Astrocyte (in vitro differentiated cells and primary cell): Measurements from ENCODE around the gene C1QL4. TPM values are rescaled to one million over a fixed set of nuclear protein-coding genes. Genes with fewer than 3 reads are reported as not detected.

Source experiments
- DNase-seq: peaks from one replicate; pipeline ENCODE4 v3.0.0-alpha.2; 2010; ENCODE audit warnings: low read depth
- FAIRE-seq: peaks from 2 replicates; lab custom pipeline; 2011; peaks lifted over from hg19 to GRCh38; lab: Jason Lieb, UNC
- H2AFZ ChIP-seq: 2 replicates; pipeline ENCODE4 v1.6.0; 2012; ENCODE audit warnings: low read depth, low read length, inconsistent platforms
- H3K27ac ChIP-seq: 2 replicates; pipeline ENCODE4 v1.5.1; 2011; ENCODE audit warnings: low read depth, low read length, inconsistent platforms
- H3K27me3 ChIP-seq: 2 replicates; pipeline ENCODE4 v1.6.0; 2011; ENCODE audit warnings: low read length, inconsistent platforms; ENCODE audit not compliant: insufficient read depth
- H3K36me3 ChIP-seq: 2 replicates; pipeline ENCODE4 v1.5.1; 2011; ENCODE audit warnings: low read length, inconsistent platforms; ENCODE audit not compliant: insufficient read depth
- H3K4me1 ChIP-seq: 2 replicates; pipeline ENCODE4 v1.5.1; 2011; ENCODE audit warnings: low read length, inconsistent platforms; ENCODE audit not compliant: insufficient read depth
- H3K4me2 ChIP-seq: 2 replicates; pipeline ENCODE4 v1.6.0; 2012; ENCODE audit warnings: low read length, inconsistent platforms
- H3K4me3 ChIP-seq: 2 replicates; pipeline ENCODE4 v1.5.1; 2011; ENCODE audit warnings: low read depth, mild to moderate bottlenecking, low read length, inconsistent platforms; ENCODE audit not compliant: insufficient read depth
- H3K79me2 ChIP-seq: 2 replicates; pipeline ENCODE4 v1.6.0; 2012; ENCODE audit warnings: mild to moderate bottlenecking, low read length, inconsistent platforms; ENCODE audit not compliant: insufficient read depth
- H3K9ac ChIP-seq: 2 replicates; pipeline ENCODE4 v1.6.0; 2012; ENCODE audit warnings: mild to moderate bottlenecking, low read length, inconsistent platforms
- H3K9me3 ChIP-seq: 2 replicates; pipeline ENCODE4 v1.5.1; 2012; ENCODE audit warnings: low read depth, mild to moderate bottlenecking, low read length, inconsistent platforms; ENCODE audit not compliant: insufficient read depth
- H4K20me1 ChIP-seq: 2 replicates; pipeline ENCODE4 v1.6.0; 2012; ENCODE audit warnings: low read length, inconsistent platforms; ENCODE audit not compliant: insufficient read depth
- H3K27ac Mint-ChIP-seq: one replicate; pipeline ENCODE4 v1.8.0; 2021; ENCODE audit warnings: mild to moderate bottlenecking, mixed read lengths; ENCODE audit not compliant: unreplicated experiment
- H3K27me3 Mint-ChIP-seq: one replicate; pipeline ENCODE4 v1.8.0; 2021; ENCODE audit warnings: low read depth, mixed read lengths; ENCODE audit not compliant: unreplicated experiment
- H3K36me3 Mint-ChIP-seq: one replicate; pipeline ENCODE4 v1.8.0; 2021; ENCODE audit warnings: low read depth, mixed read lengths; ENCODE audit not compliant: unreplicated experiment
- H3K4me1 Mint-ChIP-seq: one replicate; pipeline ENCODE4 v1.8.0; 2021; ENCODE audit warnings: low read depth, mixed read lengths; ENCODE audit not compliant: unreplicated experiment
- H3K4me3 Mint-ChIP-seq: one replicate; pipeline ENCODE4 v1.8.0; 2021; ENCODE audit warnings: mild to moderate bottlenecking, moderate library complexity, mixed read lengths; ENCODE audit not compliant: unreplicated experiment
- H3K9me3 Mint-ChIP-seq: one replicate; pipeline ENCODE4 v1.8.0; 2021; ENCODE audit warnings: mild to moderate bottlenecking, mixed read lengths; ENCODE audit not compliant: unreplicated experiment
- CTCF ChIP-seq: IDR thresholded peaks from 2 replicates; pipeline ENCODE4 v1.5.1; 2011; ENCODE audit warnings: low read depth, mild to moderate bottlenecking, inconsistent platforms, low read length, moderate library complexity; ENCODE audit not compliant: insufficient read depth
- EZH2 ChIP-seq: IDR thresholded peaks from 2 replicates; pipeline ENCODE4 v1.6.1; 2012; ENCODE audit warnings: mild to moderate bottlenecking, low read length, inconsistent platforms; ENCODE audit not compliant: insufficient read depth
- total RNA-seq: library from RNA; stranded (reverse); gene quantifications from 2 replicates; pipeline ENCODE4 v1.2.1, GENCODE V29; 2021

C1QL4 gene
- total RNA-seq, 1 donor from 2014 or later: 0.09 TPM

- Mint-ChIP-seq H3K4me3 (no peak overlapping the region), H3K4me1 (peaks cover 5% of the 10 kb centered on the region), H3K27me3 (peaks cover 81% of the 10 kb centered on the region), H3K36me3 (peaks cover 4% of the 10 kb centered on the region), H3K27ac (no peak overlapping the region), H3K9me3 (peaks cover 5% of the 10 kb centered on the region)
- FAIRE-seq (no peak), DNase-seq (no peak)
- Histone ChIP-seq H3K9me3 (no peaks in the 10 kb centered on the region), H4K20me1 (no peaks in the 10 kb centered on the region), H3K9ac (no peak overlapping the region), H3K79me2 (no peaks in the 10 kb centered on the region), H3K27me3 (peaks cover 74% of the 10 kb centered on the region), H3K27ac (no peak overlapping the region), H3K4me3 (no peak overlapping the region), H2AFZ (no peak overlapping the region), H3K4me2 (no peak overlapping the region), H3K4me1 (peaks cover 19% of the 10 kb centered on the region), H3K36me3 (no peaks in the 10 kb centered on the region)
- TF ChIP-seq CTCF (no peak), EZH2 (no peak)
Observed at GRCh38 chr12:49340971-49341776, 4.2 kb upstream of the C1QL4 start.

- no peak for DNase-seq
- FAIRE-seq: no peak
- Mint-ChIP-seq H3K27ac (no peak overlapping the region), H3K36me3 (peaks cover 9% of the 10 kb centered on the region), H3K27me3 (peaks cover 79% of the 10 kb centered on the region), H3K4me1 (peaks cover 3% of the 10 kb centered on the region), H3K4me3 (no peak overlapping the region), H3K9me3 (peaks cover 9% of the 10 kb centered on the region)
- H3K27me3 ChIP-seq: peaks cover 77% of the 10 kb centered on the region
- peaks cover 13% of the 10 kb centered on the region for H3K4me1 ChIP-seq
- no peak overlapping the region for H2AFZ ChIP-seq
- H3K9me3 ChIP-seq: peaks cover 3% of the 10 kb centered on the region
- no peaks in the 10 kb centered on the region for H3K36me3 ChIP-seq
- H3K4me2 ChIP-seq: no peak overlapping the region
- H4K20me1 ChIP-seq: no peaks in the 10 kb centered on the region
- no peak overlapping the region for H3K4me3 ChIP-seq
- no peaks in the 10 kb centered on the region for H3K79me2 ChIP-seq
- TF ChIP-seq EZH2: no peak
- no peak for TF ChIP-seq CTCF
- H3K9ac ChIP-seq: no peak overlapping the region
- no peak overlapping the region for H3K27ac ChIP-seq
Observed at GRCh38 chr12:49340095-49340870, 3.3 kb upstream of the C1QL4 start.
